ENCODE results near the gene IPMK. TPM values are rescaled to one million over a fixed set of nuclear protein-coding genes. Genes with fewer than 3 reads are reported as not detected.
"Not testable (repeated sequence)": the region's sequence is repeated elsewhere in the genome, so short reads cannot be mapped to it uniquely, and the experiment has no call there.

The IPMK gene
- polyA plus RNA-seq, 4 donors = 4.9 to 19.0 (median 10.1) TPM

DNA sequence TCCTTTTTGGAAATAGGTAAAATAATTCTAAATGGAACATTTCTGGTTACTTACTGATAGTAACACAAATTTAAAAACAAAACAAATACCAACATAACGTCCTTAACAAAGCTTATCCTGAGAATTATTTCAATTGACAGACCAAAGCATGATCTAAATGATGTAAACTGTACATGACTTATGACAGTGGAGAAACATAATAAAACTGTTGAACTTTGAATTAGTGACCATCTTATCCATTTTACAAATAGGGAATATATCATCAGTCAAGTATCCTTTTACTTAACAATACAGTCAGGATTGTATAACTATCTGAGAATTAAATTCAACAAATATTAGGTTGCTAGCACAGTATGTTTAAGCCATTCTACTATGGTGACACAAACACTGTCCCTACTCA lies 2.4 kb downstream of the IPMK start:
- peaks cover 0 to 2% (median 0%) of the 10 kb centered on the region in 3 donors for H3K36me3 ChIP-seq (ENCODE audit: control insufficient read depth in 3 of 3, insufficient read depth in 2 of 3, low read depth in 1 of 3, low read length in 3 of 3)
- FAIRE-seq = no peak
- H3K4me1 ChIP-seq (ENCODE audit: control insufficient read depth in 3 of 3, insufficient read depth in 2 of 3, low read depth in 1 of 3, low read length in 2 of 3) = peaks cover 0 to 2% (median 0%) of the 10 kb centered on the region in 3 donors
- H3K27ac ChIP-seq (ENCODE audit: low read depth in 1 of 3, low read length in 2 of 3) = peak overlapping the region in 1 of 3 donors; percentile 96
- peak overlapping the region in 1 of 3 donors; percentile 88 for H3K4me3 ChIP-seq (ENCODE audit: low read depth in 1 of 3, low read length in 3 of 3)
- WGBS, 3 donors = 16 to 39% (median 32%) methylated on average over 1 of the region's 1 CpG
- peak; percentile 22 to 37 for DNase-seq
- no peaks in the 10 kb centered on the region for H3K9me3 ChIP-seq (ENCODE audit: control insufficient read depth in 2 of 2, insufficient read depth in 1 of 2, low read depth in 1 of 2, low read length in 1 of 2)
- H3K27me3 ChIP-seq (ENCODE audit: control insufficient read depth in 3 of 3, insufficient read depth in 3 of 3, low read length in 3 of 3) = no peaks in the 10 kb centered on the region

DNA sequence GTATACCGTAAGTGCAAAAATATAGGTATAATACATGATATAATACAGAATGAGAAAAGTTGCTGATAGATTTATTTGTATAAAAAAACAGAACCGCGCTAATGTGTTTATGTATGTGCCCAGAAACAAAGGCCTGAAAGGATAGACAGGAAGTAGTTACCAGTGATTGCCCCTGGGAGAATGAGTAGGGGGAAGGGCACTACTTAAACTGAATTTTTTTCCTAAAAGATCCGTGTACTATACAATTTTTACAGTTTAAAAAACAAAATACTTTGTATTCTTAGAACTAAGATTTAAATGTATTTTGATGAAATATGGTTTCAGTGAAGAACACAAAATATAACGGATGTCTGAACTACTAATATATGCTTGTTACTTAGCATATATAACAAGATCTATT lies 2.9 kb downstream of the IPMK start:
- no peaks in the 10 kb centered on the region for H3K27me3 ChIP-seq (ENCODE audit: control insufficient read depth in 3 of 3, insufficient read depth in 3 of 3, low read length in 3 of 3)
- H3K4me3 ChIP-seq (ENCODE audit: low read depth in 1 of 3, low read length in 3 of 3) = no peak overlapping the region
- no peaks in the 10 kb centered on the region for H3K9me3 ChIP-seq (ENCODE audit: control insufficient read depth in 2 of 2, insufficient read depth in 1 of 2, low read depth in 1 of 2, low read length in 1 of 2)
- peaks cover 0 to 2% (median 0%) of the 10 kb centered on the region in 3 donors for H3K4me1 ChIP-seq (ENCODE audit: control insufficient read depth in 3 of 3, insufficient read depth in 2 of 3, low read depth in 1 of 3, low read length in 2 of 3)
- WGBS, 3 donors = 44 to 55% (median 52%) methylated on average over 5 of the region's 5 CpGs
- FAIRE-seq = no peak
- H3K27ac ChIP-seq (ENCODE audit: low read depth in 1 of 3, low read length in 2 of 3) = peak overlapping the region in 1 of 3 donors; percentile 96
- DNase-seq = peak in 1 of 2 donors; percentile 19
- H3K36me3 ChIP-seq (ENCODE audit: control insufficient read depth in 3 of 3, insufficient read depth in 2 of 3, low read depth in 1 of 3, low read length in 3 of 3) = peaks cover 0 to 2% (median 0%) of the 10 kb centered on the region in 3 donors

GRCh38 chr10:58262766-58263165 lies 4.9 kb downstream of the IPMK start:
- DNase-seq = no peak
- Histone ChIP-seq H3K4me3 (ENCODE audit: low read depth in 1 of 3, low read length in 3 of 3) (no peak overlapping the region), H3K27me3 (ENCODE audit: control insufficient read depth in 3 of 3, insufficient read depth in 3 of 3, low read length in 3 of 3) (no peaks in the 10 kb centered on the region), H3K9me3 (ENCODE audit: control insufficient read depth in 2 of 2, insufficient read depth in 1 of 2, low read depth in 1 of 2, low read length in 1 of 2) (peaks cover 0 to 3% of the 10 kb centered on the region in 2 donors), H3K36me3 (ENCODE audit: control insufficient read depth in 3 of 3, insufficient read depth in 2 of 3, low read depth in 1 of 3, low read length in 3 of 3) (peaks cover 0 to 9% (median 0%) of the 10 kb centered on the region in 3 donors), H3K4me1 (ENCODE audit: control insufficient read depth in 3 of 3, insufficient read depth in 2 of 3, low read depth in 1 of 3, low read length in 2 of 3) (no peaks in the 10 kb centered on the region), H3K27ac (ENCODE audit: low read depth in 1 of 3, low read length in 2 of 3) (no peak overlapping the region)
- FAIRE-seq = no peak

GRCh38 chr10:58260334-58260733 lies 7.4 kb downstream of the IPMK start:
- peaks cover 0 to 21% (median 2%) of the 10 kb centered on the region in 3 donors for H3K36me3 ChIP-seq (ENCODE audit: control insufficient read depth in 3 of 3, insufficient read depth in 2 of 3, low read depth in 1 of 3, low read length in 3 of 3)
- DNase-seq (no peak), FAIRE-seq (no peak)
- no peaks in the 10 kb centered on the region for H3K27me3 ChIP-seq (ENCODE audit: control insufficient read depth in 3 of 3, insufficient read depth in 3 of 3, low read length in 3 of 3)
- no peak overlapping the region for H3K27ac ChIP-seq (ENCODE audit: low read depth in 1 of 3, low read length in 2 of 3)
- no peaks in the 10 kb centered on the region for H3K4me1 ChIP-seq (ENCODE audit: control insufficient read depth in 3 of 3, insufficient read depth in 2 of 3, low read depth in 1 of 3, low read length in 2 of 3)
- H3K9me3 ChIP-seq (ENCODE audit: control insufficient read depth in 2 of 2, insufficient read depth in 1 of 2, low read depth in 1 of 2, low read length in 1 of 2) = peaks cover 0 to 20% of the 10 kb centered on the region in 2 donors
- no peak overlapping the region for H3K4me3 ChIP-seq (ENCODE audit: low read depth in 1 of 3, low read length in 3 of 3)

DNA sequence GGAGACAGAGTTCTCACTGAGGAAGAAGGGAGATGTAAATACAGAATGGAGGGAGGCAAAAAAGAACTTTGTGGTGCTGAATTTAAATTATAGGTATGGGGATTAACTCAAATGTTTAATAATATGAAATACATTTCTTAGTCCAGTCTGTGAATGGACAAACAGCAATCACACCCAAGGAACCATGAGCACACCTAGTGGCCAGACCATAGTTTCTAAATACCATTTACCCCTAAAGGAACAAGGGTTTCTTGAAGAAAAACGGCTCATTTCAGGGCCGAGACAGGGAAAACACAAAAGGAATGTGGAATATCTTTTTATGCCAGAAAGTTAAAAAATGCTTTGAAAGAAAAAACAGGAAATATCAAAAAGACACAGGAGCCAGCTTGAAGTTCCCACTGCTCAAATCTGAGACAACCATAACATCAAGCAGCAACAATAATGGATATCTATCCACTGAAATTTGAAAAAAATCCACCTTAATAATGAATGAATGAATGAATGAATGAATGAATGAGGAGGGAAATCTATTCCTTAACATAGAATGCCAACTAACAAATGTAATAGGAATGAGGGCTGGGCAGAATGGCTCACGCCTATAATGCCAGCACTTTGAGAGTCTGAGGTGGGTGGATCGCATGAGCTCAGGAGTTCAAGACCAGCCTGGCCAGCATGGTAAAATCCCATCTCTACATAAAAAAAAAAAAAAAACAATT lies 8.6 kb downstream of the IPMK start:
- Histone ChIP-seq H3K27ac (ENCODE audit: low read depth in 1 of 3, low read length in 2 of 3) (no peak overlapping the region), H3K36me3 (ENCODE audit: control insufficient read depth in 3 of 3, insufficient read depth in 2 of 3, low read depth in 1 of 3, low read length in 3 of 3) (peaks cover 0 to 25% (median 2%) of the 10 kb centered on the region in 3 donors), H3K4me1 (ENCODE audit: control insufficient read depth in 3 of 3, insufficient read depth in 2 of 3, low read depth in 1 of 3, low read length in 2 of 3) (no peaks in the 10 kb centered on the region), H3K27me3 (ENCODE audit: control insufficient read depth in 3 of 3, insufficient read depth in 3 of 3, low read length in 3 of 3) (no peaks in the 10 kb centered on the region), H3K9me3 (ENCODE audit: control insufficient read depth in 2 of 2, insufficient read depth in 1 of 2, low read depth in 1 of 2, low read length in 1 of 2) (peaks cover 0 to 28% of the 10 kb centered on the region in 2 donors), H3K4me3 (ENCODE audit: low read depth in 1 of 3, low read length in 3 of 3) (no peak overlapping the region)
- FAIRE-seq (no peak), DNase-seq (no peak)
- 95 to 100% (median 96%) methylated on average over 4 of the region's 4 CpGs for WGBS, 3 donors

DNA sequence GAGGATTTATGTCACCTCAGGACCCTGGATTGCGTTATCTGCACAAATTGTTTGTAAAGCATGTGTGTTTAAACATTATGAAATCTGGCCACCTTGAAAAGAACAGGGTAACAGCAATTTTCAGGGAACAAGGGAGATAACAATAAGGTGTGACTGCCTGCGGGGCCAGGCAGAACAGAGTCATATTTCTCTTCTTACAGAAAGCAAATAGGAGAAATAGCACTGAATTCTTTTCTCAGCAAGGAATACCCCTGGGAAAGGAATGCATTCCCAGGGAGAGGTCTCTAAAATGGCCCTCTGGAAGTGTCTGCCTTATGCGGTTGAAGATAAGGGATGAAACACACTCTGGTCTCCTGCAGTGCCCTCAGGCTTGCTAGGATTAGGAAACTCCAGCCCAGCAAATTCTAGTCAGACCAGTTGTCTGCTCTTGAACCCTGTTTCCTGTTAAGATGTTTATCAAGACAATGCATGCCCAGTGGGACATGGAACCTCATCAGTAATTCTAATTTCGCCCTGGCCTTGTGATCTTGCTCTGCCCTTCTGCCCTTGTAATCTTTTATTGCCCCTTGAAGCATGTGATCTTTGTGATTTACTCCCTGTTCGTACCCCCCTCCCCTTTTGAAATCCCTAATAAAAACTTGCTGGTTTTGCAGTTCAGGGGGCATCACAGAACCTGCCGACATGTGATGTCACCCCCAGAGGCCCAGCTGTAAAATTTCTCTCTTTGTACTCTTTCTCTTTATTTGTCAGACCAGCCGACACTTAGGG lies 11.5 kb downstream of the IPMK start:
- Histone ChIP-seq H3K27ac (ENCODE audit: low read depth in 1 of 3, low read length in 2 of 3) (peak overlapping the region in 1 of 3 donors; percentile 51), H3K36me3 (ENCODE audit: control insufficient read depth in 3 of 3, insufficient read depth in 2 of 3, low read depth in 1 of 3, low read length in 3 of 3) (peaks cover 0 to 29% (median 2%) of the 10 kb centered on the region in 3 donors), H3K9me3 (ENCODE audit: control insufficient read depth in 2 of 2, insufficient read depth in 1 of 2, low read depth in 1 of 2, low read length in 1 of 2) (peaks cover 0 to 43% of the 10 kb centered on the region in 2 donors)
- DNase-seq = peak in 1 of 2 donors; percentile 38
- 75 to 87% (median 77%) methylated on average over 7 of the region's 7 CpGs for WGBS, 3 donors
- not testable (repeated sequence) for H3K4me3 ChIP-seq (ENCODE audit: low read depth in 1 of 3, low read length in 3 of 3); FAIRE-seq; H3K27me3 ChIP-seq (ENCODE audit: control insufficient read depth in 3 of 3, insufficient read depth in 3 of 3, low read length in 3 of 3); H3K4me1 ChIP-seq (ENCODE audit: control insufficient read depth in 3 of 3, insufficient read depth in 2 of 3, low read depth in 1 of 3, low read length in 2 of 3)

DNA sequence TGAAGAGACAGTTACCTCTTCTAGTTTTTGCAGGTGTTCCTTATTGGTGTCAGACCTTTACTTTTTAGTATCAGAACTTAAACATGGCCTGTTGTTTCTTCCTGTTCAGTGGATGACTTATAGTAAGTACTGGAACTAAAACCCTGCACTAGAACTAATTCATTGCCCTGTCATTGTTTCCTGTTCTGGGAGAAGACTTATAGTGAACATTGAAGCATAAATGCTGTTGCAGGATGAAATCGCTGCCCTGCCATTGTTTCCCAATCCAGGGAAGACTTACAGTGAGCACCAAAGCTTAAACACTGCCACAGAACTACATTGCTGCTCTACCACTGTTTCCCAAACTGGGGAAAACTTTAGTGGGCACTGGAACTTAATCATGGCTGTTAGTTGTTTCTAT lies 13.1 kb downstream of the IPMK start:
- FAIRE-seq (no peak), DNase-seq (no peak)
- Histone ChIP-seq H3K9me3 (ENCODE audit: control insufficient read depth in 2 of 2, insufficient read depth in 1 of 2, low read depth in 1 of 2, low read length in 1 of 2) (peaks cover 0 to 43% of the 10 kb centered on the region in 2 donors), H3K4me1 (ENCODE audit: control insufficient read depth in 3 of 3, insufficient read depth in 2 of 3, low read depth in 1 of 3, low read length in 2 of 3) (no peaks in the 10 kb centered on the region), H3K36me3 (ENCODE audit: control insufficient read depth in 3 of 3, insufficient read depth in 2 of 3, low read depth in 1 of 3, low read length in 3 of 3) (peaks cover 0 to 28% (median 2%) of the 10 kb centered on the region in 3 donors), H3K4me3 (ENCODE audit: low read depth in 1 of 3, low read length in 3 of 3) (no peak overlapping the region), H3K27ac (ENCODE audit: low read depth in 1 of 3, low read length in 2 of 3) (no peak overlapping the region), H3K27me3 (ENCODE audit: control insufficient read depth in 3 of 3, insufficient read depth in 3 of 3, low read length in 3 of 3) (no peaks in the 10 kb centered on the region)
- WGBS, 3 donors = 44 to 96% (median 96%) methylated on average over 1 of the region's 1 CpG

DNA sequence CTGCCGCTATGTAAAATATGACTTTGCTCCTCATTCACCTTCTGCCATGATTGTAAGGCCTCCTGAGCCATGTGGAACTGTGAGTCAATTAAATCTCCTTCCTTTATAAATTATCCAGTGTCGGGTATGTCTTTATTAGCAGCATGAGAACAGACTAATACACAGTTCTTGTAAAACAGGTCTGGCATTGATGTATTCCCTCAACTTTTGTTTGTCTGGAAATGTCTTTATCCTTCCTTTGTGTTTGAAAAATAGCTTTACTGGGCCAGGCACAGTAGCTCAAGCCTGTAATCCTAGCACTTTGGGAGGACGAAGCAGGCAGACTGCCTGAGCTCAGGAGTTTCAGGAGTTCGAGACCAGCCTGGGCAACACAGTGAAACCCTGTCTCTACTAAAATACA lies 14.5 kb downstream of the IPMK start:
- FAIRE-seq = no peak
- no peak overlapping the region for H3K27ac ChIP-seq (ENCODE audit: low read depth in 1 of 3, low read length in 2 of 3)

More for the DNA sequence above, 14.5 kb downstream of the IPMK start:
- Histone ChIP-seq H3K4me1 (ENCODE audit: control insufficient read depth in 3 of 3, insufficient read depth in 2 of 3, low read depth in 1 of 3, low read length in 2 of 3) (no peaks in the 10 kb centered on the region), H3K27me3 (ENCODE audit: control insufficient read depth in 3 of 3, insufficient read depth in 3 of 3, low read length in 3 of 3) (no peaks in the 10 kb centered on the region), H3K4me3 (ENCODE audit: low read depth in 1 of 3, low read length in 3 of 3) (no peak overlapping the region), H3K9me3 (ENCODE audit: control insufficient read depth in 2 of 2, insufficient read depth in 1 of 2, low read depth in 1 of 2, low read length in 1 of 2) (peaks cover 0 to 40% of the 10 kb centered on the region in 2 donors), H3K36me3 (ENCODE audit: control insufficient read depth in 3 of 3, insufficient read depth in 2 of 3, low read depth in 1 of 3, low read length in 3 of 3) (peaks cover 0 to 25% (median 2%) of the 10 kb centered on the region in 3 donors)
- WGBS, 3 donors = 82 to 96% (median 93%) methylated on average over 4 of the region's 4 CpGs
- no peak for DNase-seq

Measured in small intestine (tissue), 7 donors.